ENCODE data around the gene LGR4.

DNA sequence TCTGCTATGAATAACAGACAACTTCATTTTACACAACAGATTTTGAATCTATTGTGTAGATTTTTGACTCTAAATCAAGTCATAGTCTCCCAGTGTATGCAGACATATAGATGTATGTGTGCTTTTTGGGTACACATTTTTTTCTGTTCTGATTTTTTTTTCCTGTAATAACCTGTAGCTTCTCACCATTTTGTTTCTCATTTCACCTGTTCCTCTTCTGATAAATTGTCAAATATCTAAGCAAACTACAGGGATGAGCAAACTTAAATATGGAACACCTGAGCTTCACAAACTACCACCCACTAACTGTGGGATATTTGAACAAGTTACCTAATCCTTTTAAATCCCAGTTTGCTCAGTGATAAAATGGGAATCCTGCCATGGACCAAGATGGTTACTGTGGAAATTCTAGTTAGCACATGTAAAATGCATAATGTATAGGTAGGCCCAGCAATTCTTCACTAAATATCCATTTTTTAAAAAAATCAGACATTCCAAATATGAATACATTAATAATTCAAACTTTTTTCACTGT lies 15.7 kb downstream of the LGR4 start:
- TF ChIP-seq POLR2A (IDR thresholded peaks at IDR 0.05), result no peak
- no peak for TF ChIP-seq CTCF (IDR thresholded peaks at IDR 0.05 in 8 of 11, conservative IDR thresholded peaks at IDR 0.05 in 3 of 11)
- TF ChIP-seq POLR2AphosphoS5 (IDR thresholded peaks at IDR 0.05), result no peak
